ENCODE results near the gene OSGEPL1.
"Not testable (repeated sequence)": the region's sequence is repeated elsewhere in the genome, so short reads cannot be mapped to it uniquely, and the experiment has no call there.

The OSGEPL1 gene

GRCh38 chr2:189729430-189729829 lies 33.2 kb downstream of the OSGEPL1 start:
- no peak for DNase-seq

GRCh38 chr2:189726849-189727248 lies 35.7 kb downstream of the OSGEPL1 start:
- DNase-seq: no peak

- DNase-seq: no peak
Observed at GRCh38 chr2:189726271-189726670, 36.3 kb downstream of the OSGEPL1 start.

GRCh38 chr2:189723192-189723591 lies 39.4 kb downstream of the OSGEPL1 start:
- no peak for DNase-seq

DNA sequence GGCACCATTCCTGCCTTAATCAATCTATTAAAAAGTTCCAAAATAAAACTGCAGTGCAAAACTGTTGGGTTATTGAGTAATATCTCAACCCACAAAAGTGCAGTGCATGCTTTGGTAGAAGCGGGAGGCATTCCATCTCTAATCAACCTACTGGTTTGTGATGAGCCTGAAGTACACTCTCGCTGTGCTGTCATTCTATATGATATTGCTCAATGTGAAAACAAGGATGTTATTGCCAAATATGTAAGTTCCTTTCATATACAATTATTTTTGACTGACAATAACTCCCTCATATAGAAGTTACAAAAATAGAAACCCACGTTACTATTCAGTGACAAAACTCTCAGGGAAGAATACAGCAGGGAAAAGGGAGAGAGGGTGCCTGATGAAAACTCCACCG lies 43.0 kb downstream of the OSGEPL1 start:
- no peak for DNase-seq

- not testable (repeated sequence) for DNase-seq
Observed at GRCh38 chr2:189717593-189717992, 45.0 kb downstream of the OSGEPL1 start.

GRCh38 chr2:189709501-189710221 lies 52.9 kb downstream of the OSGEPL1 start:
- no peak for DNase-seq

DNA sequence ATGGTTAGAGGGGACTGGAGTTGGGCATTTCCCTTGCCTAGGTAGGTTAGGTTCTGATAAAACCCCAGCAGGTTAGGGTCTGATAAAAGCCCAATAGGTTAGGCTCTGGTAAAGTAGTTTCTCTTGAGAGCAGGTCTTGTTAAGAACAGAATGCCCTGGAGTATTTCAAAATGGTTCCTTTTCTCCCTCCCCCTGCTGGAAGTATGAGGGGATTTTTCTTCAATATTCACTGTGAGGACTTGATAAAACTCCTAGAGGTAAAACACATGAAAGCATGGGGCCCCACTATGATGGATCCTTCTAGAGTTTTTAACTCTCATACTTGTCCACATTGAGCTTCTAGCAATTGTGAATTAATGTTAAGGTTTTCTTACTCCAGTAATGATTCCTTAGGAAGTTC lies 60.5 kb downstream of the OSGEPL1 start:
- DNase-seq: no peak

DNA sequence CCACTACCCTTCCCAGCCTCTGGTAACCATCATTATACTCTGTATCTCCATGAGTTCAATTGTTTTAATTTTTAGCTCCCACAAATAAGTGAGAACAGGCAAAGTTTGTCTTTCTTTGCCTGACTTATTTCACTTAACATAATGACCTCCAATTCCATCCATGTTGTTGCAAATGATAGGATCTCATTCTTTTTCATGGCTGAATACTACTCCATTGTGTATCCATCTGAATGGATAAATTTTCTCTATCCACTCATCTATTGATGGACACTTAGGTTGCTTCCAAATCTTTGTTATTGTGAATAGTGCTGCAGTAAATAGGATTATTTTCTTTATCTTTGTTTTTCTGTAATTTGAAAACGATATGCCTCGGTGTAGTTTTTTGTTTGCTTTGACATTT lies 61.9 kb downstream of the OSGEPL1 start:
- DNase-seq: no peak

DNA sequence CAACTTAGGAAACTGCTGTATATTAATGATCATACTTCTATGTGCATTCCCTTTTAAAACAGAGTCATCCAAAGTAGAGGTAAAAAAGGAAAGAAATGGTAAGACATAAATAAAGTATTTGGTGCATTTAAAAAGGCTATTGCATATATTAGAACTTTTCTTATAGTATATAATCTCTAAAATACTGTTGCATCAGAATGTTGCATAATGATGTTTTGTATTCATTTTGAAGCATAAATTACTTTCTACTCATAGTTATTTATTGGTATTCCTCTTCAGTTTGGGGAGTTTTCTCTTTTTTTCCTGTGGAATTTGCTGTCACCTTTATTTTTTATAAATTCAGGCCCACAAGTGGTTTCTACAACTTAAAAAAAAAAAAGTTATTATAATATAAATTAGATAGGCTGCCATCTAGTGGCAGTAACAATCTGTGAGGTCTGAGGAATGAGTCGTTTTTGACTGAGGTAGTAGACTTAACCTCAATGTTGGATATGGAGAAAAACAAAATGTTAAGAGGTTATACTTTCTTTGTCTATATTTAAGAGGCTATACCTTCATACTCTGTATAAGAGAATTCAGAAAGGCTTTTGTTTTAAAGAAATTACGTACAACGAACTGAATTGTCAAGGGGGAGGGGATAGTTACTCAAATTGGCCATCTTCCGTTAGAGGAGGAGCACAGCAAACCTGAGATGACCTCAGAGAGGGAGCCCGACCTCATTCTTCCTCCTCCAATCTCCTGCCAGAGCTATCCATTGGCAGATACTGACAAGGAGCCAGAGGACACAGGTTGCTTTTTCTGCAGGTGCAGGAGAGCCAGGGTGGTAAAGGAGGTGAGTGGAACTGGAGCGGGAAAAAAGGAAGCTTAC lies 64.3 kb downstream of the OSGEPL1 start:
- DNase-seq: peak; percentile 16 to 24
